ENCODE data around the gene HNF4A.

Gene HNF4A

DNA sequence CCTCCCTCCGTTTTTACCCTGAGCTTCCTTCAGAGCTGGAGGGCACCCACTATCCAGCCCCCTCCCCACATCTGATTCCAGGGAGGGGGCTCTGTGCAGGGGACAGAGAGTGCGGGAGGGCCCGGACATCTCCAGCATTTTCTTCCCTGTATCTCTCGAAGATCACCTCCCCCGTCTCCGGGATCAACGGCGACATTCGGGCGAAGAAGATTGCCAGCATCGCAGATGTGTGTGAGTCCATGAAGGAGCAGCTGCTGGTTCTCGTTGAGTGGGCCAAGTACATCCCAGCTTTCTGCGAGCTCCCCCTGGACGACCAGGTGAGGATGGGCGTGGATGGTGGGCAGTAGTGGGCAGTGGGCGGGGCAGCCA lies 58.8 kb downstream of the HNF4A start:
- in situ Hi-C loops (cut with MboI; ENCODE audit: low pct_unique_long_range_greater_than_20kb, low sequenced_read_pairs), result no loop called here
- DNase-seq, result no peak

DNA sequence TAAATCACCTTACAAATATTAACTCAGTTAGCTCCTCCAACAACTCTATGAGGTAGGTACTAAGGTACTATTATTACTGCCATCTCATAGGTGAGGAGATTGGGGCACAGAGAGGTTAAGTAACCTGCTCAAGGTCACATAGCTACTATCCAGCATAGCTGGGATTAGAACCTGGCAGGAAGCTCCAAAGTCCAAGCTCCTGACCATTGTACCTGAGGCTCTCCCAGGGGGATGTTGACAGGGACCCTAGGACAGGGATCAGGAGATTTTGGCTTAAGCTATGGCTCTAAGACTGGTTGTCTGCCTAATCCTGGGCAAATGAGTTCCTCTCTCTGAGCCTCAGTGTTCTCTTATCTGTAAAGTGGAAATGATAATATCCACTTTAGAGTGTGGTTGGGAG lies 59.3 kb downstream of the HNF4A start:
- in situ Hi-C loops (cut with MboI; ENCODE audit: low pct_unique_long_range_greater_than_20kb, low sequenced_read_pairs), result no loop called here
- DNase-seq, result no peak

- no peak for DNase-seq
- in situ Hi-C loops (cut with MboI; ENCODE audit: low pct_unique_long_range_greater_than_20kb, low sequenced_read_pairs), result no loop called here
Observed at GRCh38 chr20:44415833-44416715, 60.6 kb downstream of the HNF4A start.

- in situ Hi-C loops (cut with MboI; ENCODE audit: low pct_unique_long_range_greater_than_20kb, low sequenced_read_pairs), result no loop called here
- DNase-seq, result no peak
Observed at GRCh38 chr20:44418069-44418905, 62.8 kb downstream of the HNF4A start.

DNA sequence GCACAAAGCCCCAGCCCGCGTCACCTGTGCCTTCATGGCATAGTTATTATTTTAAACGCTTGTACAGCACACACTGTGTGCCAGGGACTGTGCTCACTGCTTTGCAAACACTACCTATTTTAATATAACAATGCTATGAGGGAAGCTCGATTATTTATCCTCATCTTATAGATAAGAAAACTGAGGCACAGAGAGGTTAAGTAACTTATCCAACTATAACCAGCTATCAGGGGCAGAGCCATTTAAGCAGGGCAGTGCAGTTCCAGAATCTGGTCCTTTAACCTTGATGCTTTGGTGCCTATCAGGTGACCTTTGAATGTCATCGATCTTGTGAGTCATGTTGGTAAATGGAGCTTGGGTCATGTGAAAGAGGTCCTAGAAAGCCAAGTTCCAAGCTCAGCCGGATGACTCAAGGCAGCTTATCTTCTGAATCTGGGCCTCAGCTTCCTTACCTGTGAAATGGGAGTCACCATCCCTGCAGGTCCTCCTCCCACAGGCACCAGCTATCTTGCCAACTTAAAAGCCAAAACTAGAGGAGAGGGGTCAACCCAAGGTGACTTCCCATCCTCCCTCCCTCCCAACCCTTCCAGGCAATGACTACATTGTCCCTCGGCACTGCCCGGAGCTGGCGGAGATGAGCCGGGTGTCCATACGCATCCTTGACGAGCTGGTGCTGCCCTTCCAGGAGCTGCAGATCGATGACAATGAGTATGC lies 63.8 kb downstream of the HNF4A start:
- no peak for DNase-seq
- in situ Hi-C loops (cut with MboI; ENCODE audit: low pct_unique_long_range_greater_than_20kb, low sequenced_read_pairs), result no loop called here

GRCh38 chr20:44420497-44420896 lies 65.0 kb downstream of the HNF4A start:
- in situ Hi-C loops (cut with MboI; ENCODE audit: low pct_unique_long_range_greater_than_20kb, low sequenced_read_pairs), result no loop called here
- DNase-seq, result no peak

GRCh38 chr20:44422083-44422482 lies 66.6 kb downstream of the HNF4A start:
- in situ Hi-C loops (cut with MboI; ENCODE audit: low pct_unique_long_range_greater_than_20kb, low sequenced_read_pairs), result no loop called here
- DNase-seq, result no peak

GRCh38 chr20:44423480-44423879 lies 68.0 kb downstream of the HNF4A start:
- no peak for DNase-seq
- in situ Hi-C loops (cut with MboI; ENCODE audit: low pct_unique_long_range_greater_than_20kb, low sequenced_read_pairs), result no loop called here

- in situ Hi-C loops (cut with MboI; ENCODE audit: low pct_unique_long_range_greater_than_20kb, low sequenced_read_pairs), result no loop called here
- DNase-seq, result no peak
Observed at GRCh38 chr20:44424039-44424495, 68.6 kb downstream of the HNF4A start.

DNA sequence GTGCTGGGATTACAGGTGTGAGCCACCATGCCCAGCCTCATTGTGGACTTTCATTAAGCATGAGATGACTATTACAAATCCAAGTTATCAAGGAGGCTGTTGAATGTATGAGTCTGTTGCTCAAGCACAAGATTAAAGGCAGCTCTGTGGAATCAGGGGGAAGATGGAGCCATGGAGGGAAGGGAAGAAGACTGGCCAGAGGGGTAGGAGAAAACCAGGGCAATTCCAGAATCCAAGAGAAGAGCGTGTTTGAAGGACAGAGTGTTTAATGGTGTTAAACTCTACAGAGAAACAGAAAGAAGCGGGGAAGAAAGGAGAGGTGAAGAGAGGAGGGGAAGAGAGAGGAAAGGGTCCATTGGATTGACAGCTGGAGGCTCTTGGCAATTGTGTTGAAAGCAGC lies 70.4 kb downstream of the HNF4A start:
- no peak for DNase-seq
- in situ Hi-C loops (cut with MboI; ENCODE audit: low pct_unique_long_range_greater_than_20kb, low sequenced_read_pairs), result no loop called here

DNA sequence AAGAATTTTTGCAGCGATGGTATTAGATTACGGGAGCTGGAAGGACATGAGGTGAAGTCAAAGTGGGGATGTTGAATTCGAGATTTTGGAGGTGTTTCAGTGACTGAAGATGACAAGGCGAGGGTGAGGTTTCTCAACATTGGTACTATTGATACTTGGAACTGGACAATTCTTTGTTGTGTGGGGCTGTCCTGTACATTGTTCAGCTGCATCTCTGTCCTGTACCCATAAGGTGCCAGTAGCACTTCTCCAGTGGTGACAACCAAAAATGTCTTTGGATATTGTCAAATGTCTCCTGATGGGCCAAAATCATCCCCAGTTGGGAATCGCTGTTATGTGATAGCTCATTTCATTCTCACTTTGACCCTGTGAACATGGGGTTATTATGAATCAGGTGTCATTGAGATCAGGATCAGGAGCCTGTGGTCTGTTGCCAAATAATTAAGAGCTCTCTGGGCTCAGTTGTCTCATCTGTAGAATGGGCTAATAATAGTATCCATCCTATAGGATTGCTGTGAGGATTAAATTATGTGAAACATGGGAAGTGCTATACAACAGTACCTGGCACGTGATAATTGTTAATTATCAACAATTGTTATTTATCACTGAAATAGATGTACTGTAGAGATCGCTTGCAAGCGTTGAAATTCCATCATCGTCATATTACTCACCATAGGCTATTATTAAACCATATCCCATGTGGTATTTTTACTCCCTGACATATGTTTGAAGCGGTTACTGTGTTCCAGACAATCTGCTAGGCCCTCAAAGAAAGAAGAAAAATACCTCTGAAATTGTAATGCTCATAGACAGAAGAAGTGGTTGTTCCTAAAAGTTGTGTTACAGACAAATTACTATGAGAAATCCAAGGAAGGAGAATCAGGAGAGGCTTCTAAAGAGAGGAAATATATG lies 71.6 kb downstream of the HNF4A start:
- DNase-seq, result no peak
- in situ Hi-C loops (cut with MboI; ENCODE audit: low pct_unique_long_range_greater_than_20kb, low sequenced_read_pairs), result no loop called here

GRCh38 chr20:44427804-44428173 lies 72.3 kb downstream of the HNF4A start:
- no peak for DNase-seq
- in situ Hi-C loops (cut with MboI; ENCODE audit: low pct_unique_long_range_greater_than_20kb, low sequenced_read_pairs), result no loop called here

DNA sequence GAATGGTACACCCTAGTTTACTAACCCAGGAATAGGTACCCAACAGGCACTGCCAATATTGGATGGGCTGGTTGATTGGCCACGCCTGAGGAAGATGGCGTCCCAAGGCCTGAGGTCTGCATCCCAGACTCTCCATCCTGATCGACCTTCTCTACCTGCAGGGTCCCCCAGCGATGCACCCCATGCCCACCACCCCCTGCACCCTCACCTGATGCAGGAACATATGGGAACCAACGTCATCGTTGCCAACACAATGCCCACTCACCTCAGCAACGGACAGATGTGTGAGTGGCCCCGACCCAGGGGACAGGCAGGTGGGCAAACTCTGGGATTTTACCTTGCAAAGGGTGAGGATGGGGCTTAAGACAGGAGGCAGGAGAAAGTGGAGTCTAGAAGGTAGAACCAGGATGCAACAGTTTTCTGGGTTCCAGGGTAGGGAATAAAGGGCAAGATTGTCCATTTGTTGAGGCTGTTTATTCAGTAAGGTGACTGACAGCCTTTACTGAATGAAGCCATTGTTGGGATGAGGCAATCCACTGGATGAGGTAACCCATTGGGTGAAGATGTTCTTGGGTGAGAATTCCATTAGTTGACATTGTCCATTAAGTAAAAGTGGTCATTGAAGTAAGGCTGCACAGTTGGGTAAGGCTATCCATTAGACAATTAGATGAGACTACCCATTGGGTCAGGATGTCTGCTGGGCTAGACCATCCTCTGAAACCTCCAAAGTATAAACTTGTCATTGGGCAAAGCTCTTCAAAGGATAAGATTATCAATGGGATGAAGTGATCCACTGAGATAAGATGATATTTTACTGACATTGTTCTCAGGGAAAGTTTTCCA lies 72.9 kb downstream of the HNF4A start:
- in situ Hi-C loops (cut with MboI; ENCODE audit: low pct_unique_long_range_greater_than_20kb, low sequenced_read_pairs), result no loop called here
- no peak for DNase-seq

GRCh38 chr20:44429017-44429339 lies 73.5 kb downstream of the HNF4A start:
- no peak for DNase-seq
- in situ Hi-C loops (cut with MboI; ENCODE audit: low pct_unique_long_range_greater_than_20kb, low sequenced_read_pairs), result no loop called here

DNA sequence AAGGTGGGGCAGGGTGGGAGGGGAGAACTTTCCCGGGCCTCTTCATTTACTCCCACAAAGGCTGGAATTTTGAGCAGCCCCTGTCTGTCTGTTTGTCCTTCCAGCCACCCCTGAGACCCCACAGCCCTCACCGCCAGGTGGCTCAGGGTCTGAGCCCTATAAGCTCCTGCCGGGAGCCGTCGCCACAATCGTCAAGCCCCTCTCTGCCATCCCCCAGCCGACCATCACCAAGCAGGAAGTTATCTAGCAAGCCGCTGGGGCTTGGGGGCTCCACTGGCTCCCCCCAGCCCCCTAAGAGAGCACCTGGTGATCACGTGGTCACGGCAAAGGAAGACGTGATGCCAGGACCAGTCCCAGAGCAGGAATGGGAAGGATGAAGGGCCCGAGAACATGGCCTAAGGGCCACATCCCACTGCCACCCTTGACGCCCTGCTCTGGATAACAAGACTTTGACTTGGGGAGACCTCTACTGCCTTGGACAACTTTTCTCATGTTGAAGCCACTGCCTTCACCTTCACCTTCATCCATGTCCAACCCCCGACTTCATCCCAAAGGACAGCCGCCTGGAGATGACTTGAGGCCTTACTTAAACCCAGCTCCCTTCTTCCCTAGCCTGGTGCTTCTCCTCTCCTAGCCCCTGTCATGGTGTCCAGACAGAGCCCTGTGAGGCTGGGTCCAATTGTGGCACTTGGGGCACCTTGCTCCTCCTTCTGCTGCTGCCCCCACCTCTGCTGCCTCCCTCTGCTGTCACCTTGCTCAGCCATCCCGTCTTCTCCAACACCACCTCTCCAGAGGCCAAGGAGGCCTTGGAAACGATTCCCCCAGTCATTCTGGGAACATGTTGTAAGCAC lies 74.1 kb downstream of the HNF4A start:
- in situ Hi-C loops (cut with MboI; ENCODE audit: low pct_unique_long_range_greater_than_20kb, low sequenced_read_pairs), result no loop called here

GRCh38 chr20:44430270-44431065 lies 75.0 kb downstream of the HNF4A start:
- in situ Hi-C loops (cut with MboI; ENCODE audit: low pct_unique_long_range_greater_than_20kb, low sequenced_read_pairs), result no loop called here
- no peak for DNase-seq

More for the DNA sequence above, 74.1 kb downstream of the HNF4A start:
- DNase-seq, result no peak

- in situ Hi-C loops (cut with MboI; ENCODE audit: low pct_unique_long_range_greater_than_20kb, low sequenced_read_pairs), result no loop called here
- DNase-seq, result no peak
Observed at GRCh38 chr20:44431118-44431501, 75.6 kb downstream of the HNF4A start.
